A673 (cell line): ENCODE measurements around the gene SMAD4. TPM values are rescaled to one million over a fixed set of nuclear protein-coding genes. Genes with fewer than 3 reads are reported as not detected.
"Not testable (repeated sequence)": the region's sequence is repeated elsewhere in the genome, so short reads cannot be mapped to it uniquely, and the experiment has no call there.

ENCODE experiments used
- BruUV-seq: library from RNA; stranded (reverse); fragments of 400-500 nt; replicated peaks from 2 replicates; lab custom pipeline; 2021; lab: Mats Ljungman, UMichigan
- CTCF ChIA-PET: fragments of 300-600 bp; sonication (Branson Sonifier 250); formaldehyde crosslinking; loops from one replicate; lab custom pipeline; 2022; ENCODE audit warnings: antibody characterized with exemption; lab: Charles Lee
- POLR2A ChIA-PET: fragments of 300-600 bp; sonication (Branson Sonifier 250); formaldehyde crosslinking; loops from one replicate; lab custom pipeline; 2022; ENCODE audit warnings: antibody characterized with exemption; ENCODE audit not compliant: low non-redundant PET; lab: Charles Lee
- DNase-seq: peaks from one replicate; pipeline ENCODE4 v3.0.0-alpha.2; 2015; ENCODE audit warnings: low spot score
- H3K27ac ChIP-seq: fragments of 200-600 bp; sonication (generic); 2 replicates; pipeline ENCODE4 v1.5.1; 2016; ENCODE audit warnings: mixed run types, low read depth, mild to moderate bottlenecking, mixed read lengths, antibody characterized with exemption, low read length; ENCODE audit not compliant: poor library complexity, severe bottlenecking
- H3K27me3 ChIP-seq: fragments of 200-600 bp; sonication (generic); replicated peaks from 2 replicates; pipeline ENCODE4 v1.6.1; 2017; ENCODE audit warnings: mixed run types, low read depth, mild to moderate bottlenecking, mixed read lengths, antibody characterized with exemption, low read length; ENCODE audit not compliant: insufficient read depth, poor library complexity
- H3K36me3 ChIP-seq: fragments of 200-600 bp; sonication (generic); 2 replicates; pipeline ENCODE4 v1.6.1; 2016; ENCODE audit warnings: mixed run types, mild to moderate bottlenecking, mixed read lengths, antibody characterized with exemption, low read length; ENCODE audit not compliant: insufficient read depth, poor library complexity, severe bottlenecking
- H3K4me1 ChIP-seq: fragments of 200-600 bp; sonication (generic); 2 replicates; pipeline ENCODE4 v1.6.1; 2017; ENCODE audit warnings: mixed run types, mild to moderate bottlenecking, mixed read lengths, antibody characterized with exemption, low read length; ENCODE audit not compliant: insufficient read depth, poor library complexity, severe bottlenecking
- H3K4me3 ChIP-seq: fragments of 200-600 bp; sonication (generic); 2 replicates; pipeline ENCODE4 v1.5.1; 2016; ENCODE audit warnings: low read depth, mixed run types, mild to moderate bottlenecking, mixed read lengths, low read length; ENCODE audit not compliant: poor library complexity, severe bottlenecking
- H3K9me3 ChIP-seq: fragments of 200-600 bp; sonication (generic); 2 replicates; pipeline ENCODE4 v1.6.1; 2016; ENCODE audit warnings: mixed run types, low read depth, mild to moderate bottlenecking, mixed read lengths, antibody characterized with exemption, low read length; ENCODE audit not compliant: poor library complexity, severe bottlenecking
- EZH2 ChIP-seq: fragments of 200-600 bp; sonication (generic); IDR thresholded peaks from 2 replicates; pipeline ENCODE4 v1.6.1; 2017; ENCODE audit warnings: borderline replicate concordance, low read depth, mild to moderate bottlenecking, mixed read lengths, antibody characterized with exemption, low read length; ENCODE audit not compliant: poor library complexity, severe bottlenecking
- intact Hi-C: fragments of 100-400 bp; cut with micrococcal nuclease; formaldehyde crosslinking; loops from one replicate; pipeline ENCODE4 v1.10.0; 2022; ENCODE audit not compliant: unreplicated experiment
- total RNA-seq: library from RNA; stranded (reverse); gene quantifications from 2 replicates; pipeline ENCODE4 v1.2.3, GENCODE V29; 2021
- TF ChIP-seq, protein P1 (sequence below): fragments of 300-800, 200-600 bp; sonication (generic); conservative IDR thresholded peaks from 2 replicates; pipeline ENCODE4 v1.5.1; 2017; ENCODE audit warnings: low read depth, mild to moderate bottlenecking, antibody characterized with exemption, low read length, moderate library complexity, mixed read lengths

Gene SMAD4
- total RNA-seq, 1 experiment from 2014 or later, result 120 TPM

GRCh38 chr18:51119976-51120375 is 90.0 kb downstream of the SMAD4 start:
- intact Hi-C loops, result loop anchor here (10.0 kb wide), 1 partner anchor 155 kb away; no protein-coding TSS in a partner anchor
- H3K27ac ChIP-seq, CTCF ChIA-PET, POLR2A ChIA-PET, BruUV-seq, H3K4me1 ChIP-seq, H3K27me3 ChIP-seq, H3K4me3 ChIP-seq, H3K36me3 ChIP-seq, DNase-seq, H3K9me3 ChIP-seq: not testable (repeated sequence)

DNA sequence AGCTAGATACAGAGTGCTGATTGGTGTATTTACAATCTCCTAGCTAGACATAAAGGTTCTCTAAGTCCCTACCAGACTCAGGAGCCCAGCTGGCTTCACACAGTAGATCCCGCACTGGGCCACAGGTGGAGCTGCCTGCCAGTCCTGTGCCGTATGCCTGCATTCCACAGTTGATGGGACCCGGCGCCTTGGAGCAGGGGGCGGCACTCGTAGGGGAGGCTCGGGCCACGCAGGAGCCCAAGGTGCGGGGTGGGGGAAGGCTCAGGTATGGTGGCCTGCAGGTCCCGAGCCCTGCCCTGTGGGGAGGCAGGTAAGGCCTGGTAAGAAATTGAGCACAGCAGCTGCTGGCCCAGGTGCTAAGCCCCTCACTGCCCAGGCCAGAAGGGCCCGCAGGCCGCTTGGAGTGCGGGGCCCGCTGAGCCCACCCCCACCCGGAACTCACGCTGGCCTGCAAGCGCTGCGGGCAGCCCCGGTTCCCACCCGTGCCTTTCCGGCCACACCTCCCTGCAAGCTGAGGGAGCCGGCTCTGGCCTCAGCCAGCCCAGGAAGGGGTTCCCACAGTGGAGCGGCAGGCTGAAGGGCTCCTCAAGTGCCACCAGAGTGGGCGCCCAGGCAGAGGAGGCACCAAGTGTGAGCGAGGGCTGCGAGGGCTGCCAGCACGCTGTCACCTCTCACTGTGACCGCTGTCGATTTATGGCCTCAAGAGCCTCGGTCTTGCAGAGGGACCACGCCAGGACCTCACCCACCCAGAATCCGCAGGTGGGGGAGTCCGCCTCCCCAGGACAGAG is 91.0 kb downstream of the SMAD4 start:
- ChIA-PET CTCF (no interaction called here), POLR2A (no interaction called here)
- TF ChIP-seq, protein P1, sequence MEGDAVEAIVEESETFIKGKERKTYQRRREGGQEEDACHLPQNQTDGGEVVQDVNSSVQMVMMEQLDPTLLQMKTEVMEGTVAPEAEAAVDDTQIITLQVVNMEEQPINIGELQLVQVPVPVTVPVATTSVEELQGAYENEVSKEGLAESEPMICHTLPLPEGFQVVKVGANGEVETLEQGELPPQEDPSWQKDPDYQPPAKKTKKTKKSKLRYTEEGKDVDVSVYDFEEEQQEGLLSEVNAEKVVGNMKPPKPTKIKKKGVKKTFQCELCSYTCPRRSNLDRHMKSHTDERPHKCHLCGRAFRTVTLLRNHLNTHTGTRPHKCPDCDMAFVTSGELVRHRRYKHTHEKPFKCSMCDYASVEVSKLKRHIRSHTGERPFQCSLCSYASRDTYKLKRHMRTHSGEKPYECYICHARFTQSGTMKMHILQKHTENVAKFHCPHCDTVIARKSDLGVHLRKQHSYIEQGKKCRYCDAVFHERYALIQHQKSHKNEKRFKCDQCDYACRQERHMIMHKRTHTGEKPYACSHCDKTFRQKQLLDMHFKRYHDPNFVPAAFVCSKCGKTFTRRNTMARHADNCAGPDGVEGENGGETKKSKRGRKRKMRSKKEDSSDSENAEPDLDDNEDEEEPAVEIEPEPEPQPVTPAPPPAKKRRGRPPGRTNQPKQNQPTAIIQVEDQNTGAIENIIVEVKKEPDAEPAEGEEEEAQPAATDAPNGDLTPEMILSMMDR, result no peak
- TF ChIP-seq EZH2, result no peak
- DNase-seq, result no peak
- Histone ChIP-seq H3K4me1 (no peaks in the 10 kb centered on the region), H3K4me3 (no peak overlapping the region), H3K36me3 (no peaks in the 10 kb centered on the region), H3K27ac (no peak overlapping the region), H3K27me3 (no peaks in the 10 kb centered on the region), H3K9me3 (no peaks in the 10 kb centered on the region)
- intact Hi-C loops, result no loop called here
- no TSS peak for BruUV-seq

- no peaks in the 10 kb centered on the region for H3K27me3 ChIP-seq
- intact Hi-C loops, result no loop called here
- TF ChIP-seq, protein P1, result no peak
- no peak for TF ChIP-seq EZH2
- no peak for DNase-seq
- H3K27ac ChIP-seq, result no peak overlapping the region
- H3K9me3 ChIP-seq, result no peaks in the 10 kb centered on the region
- no TSS peak for BruUV-seq
- ChIA-PET CTCF (no interaction called here), POLR2A (no interaction called here)
- H3K4me1 ChIP-seq, result no peaks in the 10 kb centered on the region
- H3K36me3 ChIP-seq, result no peaks in the 10 kb centered on the region
- H3K4me3 ChIP-seq, result no peak overlapping the region
Measured at GRCh38 chr18:51121597-51121857, 91.5 kb downstream of the SMAD4 start.
